Measurements from ENCODE around the gene BATF.
A peak's percentile ranks its signal among the peaks of the same experiment; 100 is the strongest.

BATF gene

DNA sequence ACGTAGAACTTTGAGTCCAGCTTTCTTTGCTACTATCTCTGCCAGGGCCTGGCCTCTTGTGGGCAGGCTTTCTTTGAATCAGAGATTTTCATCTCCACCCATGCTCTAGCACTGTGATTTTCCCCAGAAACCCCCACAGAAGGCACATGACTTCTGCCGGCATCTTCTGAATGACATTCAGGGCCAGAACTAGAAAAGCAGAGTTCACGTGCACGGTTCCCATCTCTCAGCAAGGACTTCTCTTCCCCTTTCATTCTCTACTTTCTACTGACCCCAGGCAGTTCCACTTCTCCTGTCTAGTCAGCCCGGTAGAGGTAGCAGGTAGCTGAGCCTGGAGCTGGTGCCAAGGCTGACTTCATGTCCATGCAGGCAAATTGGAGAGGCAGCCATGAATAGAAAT, 26.9 kb downstream of the BATF start:
- Mint-ChIP-seq H3K9me3 (no peaks in the 10 kb centered on the region), H3K27me3 (ENCODE audit: low read depth) (no peaks in the 10 kb centered on the region), H3K4me3 (peak overlapping the region; percentile 14), H3K4me1 (ENCODE audit: low read depth) (peaks cover 24% of the 10 kb centered on the region), H3K27ac (peak overlapping the region; percentile 12), H3K36me3 (ENCODE audit: low read depth) (peaks cover 35% of the 10 kb centered on the region)
- DNase-seq (ENCODE audit: low spot score) = peak; percentile 64

DNA sequence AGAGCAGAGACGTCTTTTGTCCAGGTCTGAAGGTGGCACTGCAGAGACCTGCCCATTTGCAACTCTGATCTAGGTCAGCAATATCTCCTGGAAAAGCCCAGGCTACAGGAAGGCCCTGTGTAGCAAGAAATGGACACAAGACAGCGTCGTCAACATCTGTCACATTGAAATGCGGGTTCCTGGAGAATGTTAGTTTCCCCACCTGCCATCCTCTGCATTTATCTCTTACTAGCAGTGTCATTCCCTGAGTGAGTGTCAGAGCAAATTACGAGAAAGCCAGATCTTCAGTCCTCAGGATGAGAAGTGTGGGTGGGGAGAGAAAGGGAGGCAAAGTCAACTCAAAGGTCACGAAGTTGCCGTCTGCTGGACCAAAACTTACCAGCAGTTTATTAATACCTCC, 28.8 kb downstream of the BATF start:
- Mint-ChIP-seq H3K36me3 (ENCODE audit: low read depth) (peaks cover 30% of the 10 kb centered on the region), H3K4me1 (ENCODE audit: low read depth) (peaks cover 29% of the 10 kb centered on the region), H3K27me3 (ENCODE audit: low read depth) (no peaks in the 10 kb centered on the region), H3K4me3 (no peak overlapping the region), H3K9me3 (no peaks in the 10 kb centered on the region), H3K27ac (no peak overlapping the region)
- DNase-seq (ENCODE audit: low spot score) = no peak

DNA sequence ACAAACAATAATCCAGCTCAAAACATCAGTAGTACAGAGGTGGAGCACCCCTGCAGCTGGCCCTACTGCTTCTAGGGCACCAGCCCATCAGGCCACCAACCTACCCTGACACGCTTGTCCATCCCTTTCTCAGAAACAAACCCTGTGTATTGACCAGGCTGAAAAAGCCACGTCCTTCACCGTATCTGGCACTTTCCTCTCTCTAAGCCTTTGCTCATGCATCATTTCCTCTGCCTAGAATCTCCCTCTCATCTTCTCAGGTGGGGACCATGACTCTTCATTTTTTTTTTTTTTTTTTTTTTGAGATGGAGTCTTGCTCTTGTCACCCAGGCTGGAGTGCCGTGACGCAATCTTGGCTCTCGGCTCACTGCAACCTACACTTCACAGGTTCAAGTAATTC, 30.9 kb downstream of the BATF start:
- Mint-ChIP-seq H3K27me3 (ENCODE audit: low read depth) (no peaks in the 10 kb centered on the region), H3K36me3 (ENCODE audit: low read depth) (peaks cover 11% of the 10 kb centered on the region), H3K9me3 (peaks cover 6% of the 10 kb centered on the region), H3K4me1 (ENCODE audit: low read depth) (peaks cover 30% of the 10 kb centered on the region), H3K27ac (no peak overlapping the region), H3K4me3 (no peak overlapping the region)
- DNase-seq (ENCODE audit: low spot score) = no peak

DNA sequence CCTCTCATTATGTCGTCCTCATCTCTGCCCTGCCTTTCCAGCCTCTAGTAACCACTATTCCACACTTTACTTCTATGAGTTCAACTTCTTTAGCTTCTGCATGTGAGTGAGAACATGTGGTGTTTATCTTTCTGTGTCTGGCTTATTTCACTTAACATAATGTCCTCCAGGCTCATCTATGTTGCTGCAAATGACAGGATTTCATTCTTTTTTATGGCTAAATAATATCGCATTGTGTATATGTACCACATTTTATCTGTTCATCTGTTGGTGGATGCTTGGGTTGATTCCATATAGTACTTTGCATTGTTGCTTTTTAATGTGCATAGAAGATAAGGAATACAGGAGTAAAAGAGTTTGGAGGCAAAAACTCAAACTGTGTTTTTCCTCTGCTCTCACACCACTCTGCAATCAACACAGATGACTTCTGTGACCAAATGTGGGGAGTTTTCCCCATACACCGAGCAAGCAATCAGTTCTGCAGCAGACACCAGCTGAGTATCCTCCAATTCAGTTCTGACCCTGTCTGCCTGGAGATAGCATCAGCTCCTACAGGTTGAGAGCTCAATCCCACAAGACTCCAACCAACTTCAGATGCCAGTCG, 31.6 kb downstream of the BATF start:
- H3K27ac Mint-ChIP-seq = no peak overlapping the region
- DNase-seq (ENCODE audit: low spot score) = no peak
- H3K4me3 Mint-ChIP-seq = no peak overlapping the region
- H3K27me3 Mint-ChIP-seq (ENCODE audit: low read depth) = no peaks in the 10 kb centered on the region
- peaks cover 7% of the 10 kb centered on the region for H3K36me3 Mint-ChIP-seq (ENCODE audit: low read depth)
- H3K9me3 Mint-ChIP-seq = peaks cover 6% of the 10 kb centered on the region
- peaks cover 28% of the 10 kb centered on the region for H3K4me1 Mint-ChIP-seq (ENCODE audit: low read depth)

DNA sequence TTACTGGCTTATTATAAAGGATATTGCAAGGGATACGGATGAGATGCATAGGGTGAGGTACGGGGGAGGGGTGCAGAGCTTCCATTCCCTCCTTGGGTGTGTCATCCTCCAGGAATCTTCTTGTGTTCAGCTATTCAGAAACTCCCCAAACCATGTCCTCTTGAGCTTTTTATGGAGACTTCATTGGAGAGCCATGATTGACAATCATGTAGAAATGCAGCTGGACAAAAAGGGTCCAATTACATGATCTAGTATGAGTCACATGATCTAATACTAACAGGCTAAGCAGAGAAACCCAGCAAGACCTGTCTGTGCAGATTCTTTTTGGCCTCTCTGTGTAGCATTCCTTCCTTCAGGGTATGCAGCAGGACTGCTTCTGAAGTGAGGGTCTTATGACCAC, 32.2 kb downstream of the BATF start:
- Mint-ChIP-seq H3K36me3 (ENCODE audit: low read depth) (peaks cover 3% of the 10 kb centered on the region), H3K4me1 (ENCODE audit: low read depth) (peaks cover 28% of the 10 kb centered on the region)

DNA sequence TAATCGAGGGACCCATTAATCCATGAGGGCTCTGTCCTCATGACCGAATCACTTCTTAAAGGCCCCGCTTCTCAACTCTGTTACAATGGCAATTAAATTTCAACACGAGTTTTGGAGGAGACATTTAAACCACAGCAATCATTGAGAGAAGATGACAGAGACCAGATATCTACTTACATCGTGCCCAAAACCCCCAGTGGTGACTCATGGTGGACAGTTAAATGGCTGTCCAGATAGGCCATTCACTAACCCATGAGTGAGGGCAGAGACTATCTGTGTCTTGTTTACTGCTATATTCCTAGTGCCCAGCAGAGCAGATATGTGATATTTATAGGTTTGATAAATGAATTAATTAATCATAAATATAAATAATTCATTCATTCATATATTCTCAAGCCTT, 36.2 kb downstream of the BATF start:
- peaks cover 1% of the 10 kb centered on the region for H3K36me3 Mint-ChIP-seq (ENCODE audit: low read depth)
- peaks cover 50% of the 10 kb centered on the region for H3K4me1 Mint-ChIP-seq (ENCODE audit: low read depth)
- no peaks in the 10 kb centered on the region for H3K27me3 Mint-ChIP-seq (ENCODE audit: low read depth)
- H3K4me3 Mint-ChIP-seq = no peak overlapping the region
- no peak overlapping the region for H3K27ac Mint-ChIP-seq
- H3K9me3 Mint-ChIP-seq = peaks cover 6% of the 10 kb centered on the region
- DNase-seq (ENCODE audit: low spot score) = no peak

More for the DNA sequence above, 32.2 kb downstream of the BATF start:
- Mint-ChIP-seq H3K9me3 (peaks cover 6% of the 10 kb centered on the region), H3K27ac (no peak overlapping the region), H3K27me3 (ENCODE audit: low read depth) (no peaks in the 10 kb centered on the region), H3K4me3 (no peak overlapping the region)
- DNase-seq (ENCODE audit: low spot score) = no peak

DNA sequence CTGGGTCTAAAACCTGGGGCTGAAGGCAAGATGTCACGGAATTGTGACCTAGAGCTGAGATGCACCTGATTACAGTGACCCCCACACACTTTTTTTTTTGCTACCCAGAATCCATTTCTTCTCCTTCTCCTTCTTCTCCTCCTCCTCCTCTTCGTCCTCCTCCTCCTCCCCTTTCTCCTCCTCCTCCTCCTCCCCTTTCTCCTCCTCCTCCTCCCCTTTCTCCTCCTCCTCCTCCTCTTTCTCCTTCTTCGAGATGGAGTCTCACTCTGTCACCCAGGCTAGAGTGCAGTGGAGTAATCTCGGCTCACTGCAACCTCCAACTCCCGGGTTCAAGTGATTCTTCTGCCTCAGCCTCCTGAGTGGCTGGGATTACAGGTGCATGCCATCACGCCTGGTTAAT, 36.8 kb downstream of the BATF start:
- Mint-ChIP-seq H3K36me3 (ENCODE audit: low read depth) (peaks cover 1% of the 10 kb centered on the region), H3K4me3 (no peak overlapping the region), H3K9me3 (peaks cover 6% of the 10 kb centered on the region), H3K27ac (peak overlapping the region; percentile 64), H3K27me3 (ENCODE audit: low read depth) (no peaks in the 10 kb centered on the region), H3K4me1 (ENCODE audit: low read depth) (peaks cover 50% of the 10 kb centered on the region)
- no peak for DNase-seq (ENCODE audit: low spot score)

DNA sequence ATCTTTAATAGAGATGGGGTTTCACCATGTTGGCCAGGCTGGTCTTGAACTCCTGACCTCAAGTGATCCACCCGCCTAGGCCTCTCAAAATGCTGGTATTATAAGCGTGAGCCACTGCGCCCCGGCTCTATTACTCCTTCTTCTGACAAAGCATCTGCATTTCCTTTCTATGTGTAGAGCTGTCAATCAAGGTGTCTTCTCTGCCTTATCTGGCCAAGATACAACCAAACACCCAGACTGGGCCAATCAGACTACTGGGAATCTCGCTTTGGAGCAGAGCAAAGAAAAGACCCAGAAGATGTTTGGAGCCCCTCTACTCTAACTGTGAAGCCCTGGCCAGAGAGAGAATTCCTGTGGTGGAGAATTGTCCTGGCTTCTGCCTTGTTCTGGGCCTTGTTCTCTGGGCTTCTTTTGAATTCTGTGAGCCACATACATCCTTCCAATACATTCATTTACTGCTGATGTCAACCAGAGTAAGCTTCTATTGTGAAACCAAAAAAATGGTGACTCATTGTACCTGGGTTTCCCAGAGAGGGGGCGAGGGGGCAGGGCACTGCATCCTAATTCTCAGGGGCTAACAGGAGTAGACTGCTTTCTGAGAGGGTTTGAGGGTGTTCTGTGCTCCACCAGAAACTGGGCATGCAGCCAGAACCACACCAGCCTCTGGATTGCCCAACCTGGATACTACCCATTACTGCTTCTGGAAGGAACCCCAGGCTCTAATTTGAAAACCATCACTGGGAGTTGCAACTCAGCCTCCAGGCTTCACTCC, 37.4 kb downstream of the BATF start:
- Mint-ChIP-seq H3K36me3 (ENCODE audit: low read depth) (peaks cover 1% of the 10 kb centered on the region), H3K9me3 (peaks cover 6% of the 10 kb centered on the region), H3K4me3 (no peak overlapping the region), H3K27me3 (ENCODE audit: low read depth) (no peaks in the 10 kb centered on the region), H3K4me1 (ENCODE audit: low read depth) (peaks cover 52% of the 10 kb centered on the region), H3K27ac (peak overlapping the region; percentile 64)
- DNase-seq (ENCODE audit: low spot score) = peak; percentile 81

DNA sequence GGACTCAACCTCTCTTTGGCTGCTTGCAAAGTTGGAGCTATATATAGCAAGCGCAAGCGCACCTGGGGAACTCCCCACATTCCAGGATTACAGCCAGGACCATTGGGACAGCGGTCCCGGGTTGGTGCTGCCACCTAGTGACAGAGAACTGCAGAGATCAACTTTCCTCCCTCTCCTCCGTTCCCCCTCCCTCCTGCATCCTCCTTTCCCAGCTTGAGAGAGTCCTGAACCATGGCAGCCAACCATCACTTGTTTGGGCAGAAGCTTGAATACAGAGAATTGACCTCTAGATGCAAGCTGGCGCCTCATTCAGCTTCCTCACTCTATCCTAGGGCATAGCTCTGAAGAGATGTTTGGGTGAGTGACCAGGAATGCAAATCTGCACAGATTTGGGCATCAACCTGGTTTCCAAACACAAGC, 38.8 kb downstream of the BATF start:
- peak; percentile 45 for DNase-seq (ENCODE audit: low spot score)
- Mint-ChIP-seq H3K4me3 (no peak overlapping the region), H3K4me1 (ENCODE audit: low read depth) (peaks cover 56% of the 10 kb centered on the region), H3K36me3 (ENCODE audit: low read depth) (peaks cover 1% of the 10 kb centered on the region), H3K9me3 (peaks cover 6% of the 10 kb centered on the region), H3K27ac (no peak overlapping the region), H3K27me3 (ENCODE audit: low read depth) (no peaks in the 10 kb centered on the region)

DNA sequence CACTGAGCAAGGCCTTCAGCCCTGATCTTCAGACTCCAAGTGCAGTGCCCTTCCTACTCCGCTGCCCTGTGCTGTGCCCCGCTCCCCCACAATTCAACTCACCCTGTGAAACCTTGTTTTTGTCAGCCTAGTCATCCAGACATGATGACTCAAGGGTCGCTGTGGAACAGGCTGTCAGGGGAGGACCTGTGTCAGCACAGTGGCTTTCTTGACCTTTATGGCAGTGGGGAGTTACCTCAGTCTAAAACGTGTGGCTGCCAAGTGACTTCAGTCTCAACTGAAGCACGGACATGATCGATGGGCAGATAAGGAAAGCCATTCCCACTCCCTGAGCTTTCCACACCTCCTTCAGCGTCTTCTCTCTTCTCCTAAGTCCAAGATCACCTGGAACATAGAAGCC, 39.8 kb downstream of the BATF start:
- peak; percentile 85 for DNase-seq (ENCODE audit: low spot score)

DNA sequence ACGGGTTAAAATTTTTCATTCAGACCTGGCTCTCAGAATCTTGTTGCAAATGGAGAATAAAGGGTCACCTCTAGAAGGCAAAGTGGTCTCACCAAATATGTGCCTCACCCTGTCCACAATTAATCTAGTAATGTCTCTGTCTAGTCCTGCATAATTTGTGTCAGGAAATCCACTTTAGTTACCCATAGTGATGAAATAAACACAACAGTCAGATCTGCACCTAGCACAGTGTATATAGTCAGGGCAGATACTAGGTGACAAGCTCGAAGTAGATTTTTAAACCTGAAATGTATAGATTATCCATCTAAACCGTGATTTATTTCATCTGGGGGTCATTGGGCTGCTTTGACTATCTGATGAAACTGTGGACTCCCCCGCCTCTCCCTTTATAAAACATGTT, 40.2 kb downstream of the BATF start:
- no peaks in the 10 kb centered on the region for H3K27me3 Mint-ChIP-seq (ENCODE audit: low read depth)
- H3K4me3 Mint-ChIP-seq = no peak overlapping the region
- peaks cover 61% of the 10 kb centered on the region for H3K4me1 Mint-ChIP-seq (ENCODE audit: low read depth)
- DNase-seq (ENCODE audit: low spot score) = no peak
- no peaks in the 10 kb centered on the region for H3K9me3 Mint-ChIP-seq
- peak overlapping the region; percentile 27 for H3K27ac Mint-ChIP-seq
- H3K36me3 Mint-ChIP-seq (ENCODE audit: low read depth) = peaks cover 1% of the 10 kb centered on the region

More for the DNA sequence above, 39.8 kb downstream of the BATF start:
- H3K4me3 Mint-ChIP-seq = no peak overlapping the region
- H3K27me3 Mint-ChIP-seq (ENCODE audit: low read depth) = no peaks in the 10 kb centered on the region
- H3K9me3 Mint-ChIP-seq = no peaks in the 10 kb centered on the region
- H3K27ac Mint-ChIP-seq = peak overlapping the region; percentile 27
- peaks cover 61% of the 10 kb centered on the region for H3K4me1 Mint-ChIP-seq (ENCODE audit: low read depth)
- H3K36me3 Mint-ChIP-seq (ENCODE audit: low read depth) = peaks cover 1% of the 10 kb centered on the region

DNA sequence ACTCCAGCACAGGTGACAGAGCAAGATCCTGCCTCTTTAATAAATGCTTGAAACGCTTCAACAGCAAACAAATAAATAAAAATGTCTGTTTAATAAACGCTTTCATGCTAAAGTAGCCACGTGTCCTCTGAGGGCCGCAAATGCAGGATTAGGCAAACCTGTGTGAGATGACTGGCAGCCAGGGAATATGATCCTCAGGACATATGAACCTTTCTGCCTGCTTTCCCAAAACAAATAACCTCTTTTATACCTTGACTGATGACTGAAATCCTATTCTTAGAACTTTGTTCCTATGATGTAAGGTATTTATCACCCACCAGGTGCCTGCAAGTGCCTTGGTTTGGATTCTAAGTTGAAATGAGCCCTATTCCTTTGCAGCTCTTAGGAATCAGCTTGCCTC, 41.7 kb downstream of the BATF start:
- DNase-seq (ENCODE audit: low spot score) = no peak
- Mint-ChIP-seq H3K36me3 (ENCODE audit: low read depth) (no peaks in the 10 kb centered on the region), H3K9me3 (no peaks in the 10 kb centered on the region), H3K27me3 (ENCODE audit: low read depth) (no peaks in the 10 kb centered on the region), H3K27ac (no peak overlapping the region), H3K4me1 (ENCODE audit: low read depth) (peaks cover 68% of the 10 kb centered on the region), H3K4me3 (no peak overlapping the region)

DNA sequence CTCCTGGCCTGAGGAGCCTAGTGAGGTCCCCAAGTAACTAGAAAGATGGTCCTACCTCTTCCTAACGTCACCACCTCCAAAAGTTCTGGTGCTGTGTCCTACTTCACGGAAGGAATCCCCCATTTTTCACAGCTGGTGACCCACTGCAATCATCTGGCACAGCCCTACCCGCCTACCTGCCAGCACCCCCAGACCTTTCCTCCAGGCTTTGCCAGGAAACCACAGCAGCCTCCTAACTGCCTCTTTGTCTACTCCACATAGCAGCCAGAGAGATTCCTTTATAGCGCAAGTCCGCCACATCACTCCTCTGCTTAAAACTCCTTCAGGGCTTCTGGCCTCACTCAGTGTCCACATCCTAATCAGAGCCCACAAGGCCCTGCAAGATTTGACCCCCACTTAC, 42.8 kb downstream of the BATF start:
- H3K27me3 Mint-ChIP-seq (ENCODE audit: low read depth) = no peaks in the 10 kb centered on the region
- peaks cover 64% of the 10 kb centered on the region for H3K4me1 Mint-ChIP-seq (ENCODE audit: low read depth)
- no peaks in the 10 kb centered on the region for H3K36me3 Mint-ChIP-seq (ENCODE audit: low read depth)
- no peak for DNase-seq (ENCODE audit: low spot score)
- no peaks in the 10 kb centered on the region for H3K9me3 Mint-ChIP-seq
- no peak overlapping the region for H3K27ac Mint-ChIP-seq
- H3K4me3 Mint-ChIP-seq = no peak overlapping the region

DNA sequence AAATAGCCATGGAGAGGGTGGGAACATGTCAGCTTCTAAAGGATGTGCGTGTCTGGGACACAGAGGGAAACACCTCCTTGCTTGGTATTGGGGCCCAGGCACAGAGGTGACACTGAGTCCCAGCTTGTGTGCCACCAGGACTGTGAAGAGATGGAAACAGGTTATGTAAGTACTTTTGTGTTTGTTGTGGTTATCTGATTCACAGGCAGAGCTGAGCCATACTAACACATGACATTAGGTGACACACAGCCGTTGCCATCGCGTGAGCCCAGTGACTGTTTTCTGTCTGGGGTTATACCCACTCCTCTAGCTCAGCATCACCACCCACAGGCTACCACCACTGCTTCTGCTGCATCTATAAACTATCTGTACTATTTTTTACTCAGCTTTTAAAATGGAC, 44.1 kb downstream of the BATF start:
- no peaks in the 10 kb centered on the region for H3K27me3 Mint-ChIP-seq (ENCODE audit: low read depth)
- no peaks in the 10 kb centered on the region for H3K36me3 Mint-ChIP-seq (ENCODE audit: low read depth)

More for the DNA sequence above, 44.1 kb downstream of the BATF start:
- Mint-ChIP-seq H3K4me3 (peak overlapping the region; percentile 50), H3K9me3 (no peaks in the 10 kb centered on the region), H3K27ac (peak overlapping the region; percentile 79), H3K4me1 (ENCODE audit: low read depth) (peaks cover 52% of the 10 kb centered on the region)
- peak; percentile 87 for DNase-seq (ENCODE audit: low spot score)
